Cardiac ventricle fibroblast (primary cell): ENCODE results near the gene SYNJ2. TPM values are rescaled to one million over a fixed set of nuclear protein-coding genes. Genes with fewer than 3 reads are reported as not detected.

Experiments
- total RNA-seq: library from RNA; depleted of rRNA; stranded (reverse); fragments of >200 nt; gene quantifications from 2 replicates; pipeline ENCODE4 v1.2.3, GENCODE V29; 2015

SYNJ2 gene
- 5.9 and 6.3 TPM in 2 replicates for total RNA-seq

GRCh38 chr6:157981395-157982101 is at the start of gene SYNJ2:
Gene SYNJ2, plus strand, starts transcription at chr6:157981863. Its CDS starts 99 bp downstream, at chr6:157981962.

Other genes with a start within 250 kb of the SYNJ2 start
- 74.4 and 84.1 TPM in 2 replicates for gene SNX9, start 158.6 kb upstream of the SYNJ2 start, total RNA-seq
- 2.4 and 3.2 TPM in 2 replicates for gene SERAC1, start 186.4 kb downstream of the SYNJ2 start, total RNA-seq
- gene GTF2H5, start 186.5 kb downstream of the SYNJ2 start, total RNA-seq: 10.1 and 11.0 TPM in 2 replicates